Measurements from ENCODE around the gene DGKG.

GRCh38 chr3:186251948-186252619 is 110.0 kb downstream of the DGKG start:
- TF ChIP-seq POLR2A (IDR thresholded peaks at IDR 0.05) (no peak), CTCF (IDR thresholded peaks at IDR 0.05) (no peak)

All from right lobe of liver (tissue), 4 donors.